ENCODE measurements around the gene RSPO4. TPM values are rescaled to one million over a fixed set of nuclear protein-coding genes. Genes with fewer than 3 reads are reported as not detected.
A peak's percentile ranks its signal among the peaks of the same experiment; 100 is the strongest.
"Not testable (repeated sequence)": the region's sequence is repeated elsewhere in the genome, so short reads cannot be mapped to it uniquely, and the experiment has no call there.

Gene RSPO4
- total RNA-seq, 1 donor from 2014 or later = 0.94 TPM

DNA sequence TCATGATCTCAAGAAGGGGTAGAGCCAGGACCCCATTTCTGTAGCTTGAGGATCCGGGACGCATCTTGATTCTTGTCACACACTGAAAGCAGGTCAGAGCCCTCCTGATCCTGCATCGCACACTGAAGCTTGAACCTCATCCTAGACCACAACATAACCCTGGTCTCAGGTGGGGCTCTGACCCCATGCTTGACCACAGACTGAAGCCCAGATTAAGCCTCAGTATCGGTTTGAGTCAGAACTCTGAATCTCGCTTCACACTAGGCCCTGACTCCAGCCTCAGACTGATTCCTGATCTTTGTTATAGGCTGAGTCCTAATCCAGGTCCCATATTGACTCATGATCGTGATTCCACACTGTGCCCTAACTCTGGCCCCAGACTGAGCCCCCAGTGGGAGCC lies 8.5 kb upstream of the RSPO4 start:
- DNase-seq (ENCODE audit: low spot score) (no peak), ATAC-seq (no peak)
- intact Hi-C loops (cut with DNase I) = no loop called here

DNA sequence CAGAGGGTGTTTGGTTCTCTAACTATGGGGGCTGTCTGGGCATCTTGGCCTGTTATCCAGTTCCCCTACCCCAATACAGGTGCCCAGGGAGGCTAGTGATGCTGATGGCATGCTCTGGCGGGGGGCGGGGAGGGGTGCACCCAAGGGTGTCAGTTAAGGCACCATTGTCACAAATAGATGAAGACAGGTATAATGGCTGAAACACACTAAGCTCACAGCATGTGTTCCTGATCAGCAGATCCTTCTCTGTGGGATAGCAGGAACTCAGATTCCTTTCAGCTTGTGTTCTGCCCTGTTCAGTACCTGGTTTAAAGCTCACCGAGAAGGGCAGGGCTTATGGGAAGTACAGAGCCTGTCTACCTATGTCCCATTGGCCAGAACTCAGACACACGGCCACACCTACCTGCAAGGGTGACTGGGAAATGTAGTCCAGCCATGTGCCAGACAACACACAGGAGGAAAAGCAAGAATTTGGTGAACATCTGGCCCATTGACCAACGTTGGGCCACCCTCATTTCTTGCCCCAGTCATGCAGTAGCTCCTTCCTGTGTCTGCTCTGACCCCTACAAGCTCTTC lies 3.4 kb upstream of the RSPO4 start:
- ATAC-seq (no peak), DNase-seq (ENCODE audit: low spot score) (no peak)
- intact Hi-C loops (cut with DNase I) = no loop called here

DNA sequence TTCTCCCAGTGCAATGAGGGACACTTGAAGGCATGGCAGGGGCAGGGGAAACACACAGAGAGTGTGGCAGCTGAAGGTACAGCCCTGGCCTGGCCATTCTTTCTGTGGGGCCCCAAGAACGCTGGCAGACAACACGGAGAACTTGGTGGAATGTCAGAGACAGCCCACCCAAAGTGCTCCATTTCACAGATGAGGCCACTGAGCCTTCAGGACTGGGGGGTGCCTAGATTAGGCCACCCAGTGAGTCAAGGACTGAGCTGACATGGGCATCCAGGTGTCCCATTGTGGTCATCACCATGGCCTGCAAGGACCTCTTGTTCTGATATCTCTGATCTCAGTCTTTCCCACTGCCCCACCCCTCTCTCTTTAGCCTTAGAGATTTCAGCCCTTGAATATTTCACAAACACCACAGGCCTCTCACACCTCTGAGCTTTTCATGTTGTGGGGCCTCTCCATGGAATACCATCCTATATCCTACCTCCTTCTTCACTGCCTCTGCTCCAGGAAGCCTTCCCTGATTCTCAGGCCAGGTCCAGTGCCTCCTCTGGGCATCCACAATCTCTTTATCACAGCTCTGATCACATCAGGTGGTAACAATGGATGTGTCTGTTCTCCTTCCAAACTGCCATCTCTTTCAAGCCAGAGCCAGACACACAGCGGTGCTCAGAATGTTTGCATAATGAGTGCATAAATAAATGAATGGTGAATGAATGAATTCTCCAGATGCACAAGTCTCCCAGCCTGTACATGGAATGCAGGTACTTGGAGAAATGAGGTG lies 2.0 kb upstream of the RSPO4 start:
- intact Hi-C loops (cut with DNase I) = no loop called here
- ATAC-seq (no peak), DNase-seq (ENCODE audit: low spot score) (no peak)

DNA sequence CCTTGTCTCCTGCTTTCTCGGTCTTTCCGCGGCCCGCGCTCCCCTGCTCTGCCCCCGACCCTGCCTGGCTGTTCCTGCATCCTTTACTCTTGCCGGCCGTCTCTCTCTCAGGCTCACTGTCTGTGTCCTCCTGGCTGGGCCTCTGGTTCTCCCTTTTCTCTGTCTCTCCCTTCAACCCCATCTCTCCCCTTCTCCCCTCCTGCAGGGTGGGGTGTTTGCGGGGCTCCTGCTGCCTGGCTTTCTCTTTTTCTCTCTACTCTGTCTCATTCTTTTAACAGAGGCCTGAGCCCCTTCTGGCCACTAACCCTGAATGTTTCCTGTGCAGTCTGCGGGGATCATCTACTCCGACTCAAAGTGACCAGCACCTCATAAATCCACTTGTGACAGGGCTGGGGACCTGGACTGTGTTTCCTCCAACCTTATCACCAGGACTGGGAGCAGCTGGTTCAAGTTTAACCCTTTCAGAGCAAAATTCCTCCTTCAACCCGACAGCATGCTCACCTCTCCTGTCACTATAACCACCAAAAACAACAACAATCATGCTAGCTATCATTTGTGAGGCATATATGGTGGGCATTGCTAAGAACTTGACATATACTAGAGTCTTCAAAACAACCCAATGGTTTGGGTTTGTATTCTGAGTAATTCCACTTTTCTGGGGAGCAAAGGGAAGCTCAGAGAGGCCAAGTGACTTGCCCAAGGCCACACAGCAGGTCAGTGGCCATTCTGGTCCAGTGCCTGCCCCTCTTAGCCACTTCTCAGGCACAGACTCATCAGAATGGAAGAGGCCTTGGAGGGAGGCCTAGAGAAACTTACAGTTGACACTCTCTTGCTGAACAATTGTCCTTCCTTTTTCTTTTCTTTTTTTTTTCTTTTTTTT lies 811 bp upstream of the RSPO4 start:
- DNase-seq (ENCODE audit: low spot score) (peak; percentile 26), ATAC-seq (no peak)
- intact Hi-C loops (cut with DNase I) = no loop called here

DNA sequence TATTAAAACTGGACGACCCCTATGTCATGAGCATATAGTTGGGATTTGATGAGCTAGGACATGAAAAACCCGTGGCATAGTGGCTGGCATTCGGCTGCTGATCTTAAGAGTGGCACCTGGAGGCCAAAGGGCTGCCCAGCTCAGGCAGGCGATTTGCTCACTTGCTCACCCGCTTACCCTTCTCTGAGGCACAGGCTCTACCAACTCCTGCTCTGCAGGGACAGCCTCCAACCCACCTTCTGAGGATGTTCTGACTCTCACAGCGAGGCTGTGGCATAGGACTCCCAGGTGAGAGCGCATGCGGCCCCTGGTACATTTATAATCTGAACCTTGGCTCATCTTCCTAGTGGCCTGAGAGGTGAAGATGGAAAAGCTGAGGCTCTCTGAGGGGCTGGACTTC lies 995 bp downstream of the RSPO4 start:
- peak; percentile 17 for DNase-seq (ENCODE audit: low spot score)
- intact Hi-C loops (cut with DNase I) = no loop called here
- ATAC-seq = no peak

DNA sequence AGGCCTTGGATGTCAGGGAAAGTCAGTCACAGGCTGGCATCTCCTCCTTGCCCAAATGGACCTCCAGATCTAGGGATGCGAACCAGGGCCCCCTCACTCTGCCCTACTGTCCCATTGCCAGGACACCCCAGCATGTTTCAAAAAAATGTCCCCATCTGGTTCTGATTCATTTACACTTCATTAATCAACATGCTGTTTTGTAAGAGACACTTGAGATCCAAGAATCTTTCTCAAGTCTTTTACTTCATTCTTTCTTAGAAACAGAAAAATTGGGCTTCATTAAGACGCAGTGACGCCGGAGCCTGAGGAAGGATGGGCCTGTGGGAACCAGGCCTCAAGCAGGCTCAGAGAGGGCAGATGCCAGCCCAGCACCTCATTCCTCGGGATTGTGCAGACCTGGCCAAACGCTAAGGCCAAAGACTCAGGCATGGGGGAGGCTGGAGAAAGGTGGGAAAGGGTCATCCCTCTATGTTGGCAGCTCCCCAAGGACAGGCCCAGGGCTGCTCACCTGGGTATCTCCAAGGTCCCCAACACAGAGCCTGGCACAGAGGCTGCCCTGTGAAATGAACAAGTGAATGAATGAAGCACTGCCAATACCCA lies 3.8 kb downstream of the RSPO4 start:
- DNase-seq (ENCODE audit: low spot score) (no peak), ATAC-seq (no peak)
- intact Hi-C loops (cut with DNase I) = no loop called here

DNA sequence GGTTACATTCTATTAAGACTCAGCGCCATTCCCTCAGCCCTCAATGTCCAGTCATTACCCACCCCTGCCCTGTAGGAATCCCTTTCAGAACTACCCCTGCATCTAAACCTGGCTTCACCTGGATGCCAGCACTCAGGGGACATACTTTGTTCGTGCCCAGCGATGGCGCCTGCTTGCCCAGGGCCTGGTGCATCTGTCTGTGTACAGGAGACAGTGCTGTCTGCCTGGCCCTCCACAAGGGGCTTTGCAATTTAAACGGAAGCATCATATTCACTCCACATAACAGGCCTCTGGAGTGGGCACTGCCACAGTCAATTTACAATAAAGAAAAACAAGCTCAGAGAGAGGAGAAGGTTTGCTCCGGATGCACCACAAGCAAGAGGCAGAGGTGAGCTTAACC lies 4.6 kb downstream of the RSPO4 start:
- intact Hi-C loops (cut with DNase I) = no loop called here
- no peak for DNase-seq (ENCODE audit: low spot score)

DNA sequence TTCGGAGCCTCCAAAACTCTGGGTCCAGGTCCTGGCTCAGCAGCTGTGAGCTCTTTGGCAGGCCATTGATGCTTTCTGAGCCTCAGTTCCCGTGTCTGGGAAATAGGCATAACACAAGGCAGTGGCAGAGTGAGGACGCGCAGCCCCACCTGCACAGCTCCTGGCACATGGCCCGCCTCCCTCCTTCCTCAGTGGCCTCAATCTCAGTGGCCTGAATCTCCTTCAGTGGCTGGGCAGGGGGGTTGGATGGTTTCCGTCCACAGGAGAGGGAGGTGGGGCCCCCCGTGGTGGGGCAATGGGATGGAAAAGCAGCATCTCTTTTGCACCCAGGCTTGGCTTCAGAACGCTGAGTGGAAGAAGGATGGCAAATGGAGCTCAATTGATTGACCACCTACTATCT lies 5.1 kb downstream of the RSPO4 start:
- no peak for DNase-seq (ENCODE audit: low spot score)
- intact Hi-C loops (cut with DNase I) = no loop called here
- no peak for ATAC-seq

More for the DNA sequence above, 4.6 kb downstream of the RSPO4 start:
- no peak for ATAC-seq

DNA sequence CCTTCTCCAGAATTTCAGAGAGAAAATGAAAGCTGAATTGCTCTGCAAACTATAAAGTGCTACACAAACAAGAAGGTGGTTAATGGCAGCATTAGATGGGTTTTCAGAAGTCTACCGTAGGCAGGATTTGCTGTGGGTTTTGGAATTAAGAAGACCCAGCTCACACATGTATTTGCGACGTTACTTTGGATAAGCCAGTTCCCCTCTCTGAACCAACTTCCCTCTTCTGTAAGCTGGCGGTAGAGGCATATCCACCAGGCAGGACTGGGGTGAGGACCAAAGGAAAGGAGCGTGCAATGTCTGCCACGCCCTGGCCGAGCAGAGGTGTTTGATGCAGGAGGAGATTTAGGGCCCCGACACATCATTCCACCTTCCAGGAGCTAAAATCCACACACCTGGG lies 6.9 kb downstream of the RSPO4 start:
- DNase-seq (ENCODE audit: low spot score) = no peak
- ATAC-seq = no peak
- intact Hi-C loops (cut with DNase I) = no loop called here

DNA sequence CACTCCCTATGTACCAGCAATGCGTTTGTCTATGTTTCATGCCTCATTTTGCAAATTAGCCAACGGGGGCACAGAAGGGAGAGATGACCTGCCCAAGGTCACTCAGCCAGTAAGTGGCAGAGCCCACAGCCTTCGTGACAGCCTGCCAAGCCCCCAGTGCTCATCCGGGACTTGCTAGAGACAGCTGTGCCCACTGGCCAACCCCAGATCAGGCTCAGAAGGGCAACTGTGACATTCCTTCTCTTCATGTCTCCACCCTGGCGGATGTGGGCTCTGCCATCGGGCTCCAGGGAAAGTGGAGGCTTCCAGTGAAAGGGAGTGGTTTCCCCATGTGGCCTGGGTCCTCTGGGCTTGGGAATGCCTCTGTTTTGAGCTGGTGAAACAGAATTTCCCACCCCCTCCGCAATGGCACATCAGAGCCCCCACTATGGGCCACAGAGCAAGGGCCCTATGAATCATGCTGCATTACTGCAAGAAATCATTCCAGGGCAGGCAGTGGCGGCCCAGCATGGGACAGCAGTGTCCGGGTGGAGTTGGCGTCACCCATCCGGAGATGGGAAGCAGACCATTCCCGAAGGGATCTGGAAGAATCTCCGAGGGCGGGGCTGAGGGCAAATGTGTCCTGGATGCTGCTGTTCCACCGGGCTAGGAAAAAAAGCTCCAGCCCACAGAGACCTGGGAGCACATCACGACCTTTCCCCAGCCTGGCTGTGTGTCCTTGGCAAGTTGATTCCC lies 9.1 kb downstream of the RSPO4 start:
- no peak for DNase-seq (ENCODE audit: low spot score)
- intact Hi-C loops (cut with DNase I) = no loop called here
- ATAC-seq = no peak

DNA sequence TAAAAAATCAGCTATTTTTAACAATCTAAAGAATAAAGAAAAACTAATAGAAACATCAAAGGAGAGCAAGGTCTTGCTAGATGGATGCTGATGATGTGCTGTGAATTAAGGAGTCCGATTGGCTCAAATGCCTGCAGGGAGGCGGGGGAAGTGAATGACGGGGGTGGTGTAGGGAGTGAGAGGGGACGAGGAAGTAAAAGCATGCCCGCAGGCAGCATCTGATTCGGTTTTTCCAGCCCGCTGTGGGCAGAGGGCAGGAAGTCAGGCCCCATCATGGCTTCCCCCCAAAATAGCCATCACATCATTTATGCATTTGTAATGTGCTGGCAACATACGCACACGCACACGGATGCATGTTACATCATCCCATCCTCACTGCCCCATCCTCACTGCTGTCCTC lies 10.3 kb downstream of the RSPO4 start:
- ATAC-seq (no peak), DNase-seq (ENCODE audit: low spot score) (no peak)
- intact Hi-C loops (cut with DNase I) = no loop called here

DNA sequence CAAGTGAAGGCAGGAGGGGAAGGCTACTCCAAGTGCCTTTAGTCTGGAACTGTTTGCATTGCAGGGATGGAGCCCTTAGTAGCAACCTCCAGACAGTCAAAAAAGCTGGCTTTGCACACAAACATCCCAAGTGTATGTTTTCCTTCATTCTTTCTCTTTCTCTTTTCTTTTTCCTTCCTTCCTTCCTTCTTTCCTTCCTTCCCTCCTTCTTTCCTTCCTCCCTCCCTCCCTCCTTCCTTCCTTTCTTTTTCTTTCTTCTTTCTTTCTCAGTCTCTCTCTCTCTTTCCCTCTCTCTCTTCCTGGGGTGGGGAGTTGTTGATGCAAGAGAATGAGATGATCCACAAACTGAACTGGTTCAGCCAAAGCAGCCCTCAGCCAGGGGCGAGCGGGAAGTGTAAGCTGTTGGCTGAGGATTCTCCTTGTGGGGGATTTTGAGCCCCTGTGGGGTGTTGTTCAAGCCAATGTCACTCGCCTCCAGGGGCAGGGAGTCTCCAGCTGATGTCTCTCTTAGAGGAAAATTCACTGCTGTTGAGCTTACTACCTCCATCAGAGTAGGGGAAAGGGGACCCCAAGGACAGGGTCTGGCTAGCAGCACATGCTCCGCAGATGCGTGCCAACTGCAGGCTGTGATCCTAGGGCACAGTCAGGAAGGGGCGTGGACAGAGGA lies 11.7 kb downstream of the RSPO4 start:
- intact Hi-C loops (cut with DNase I) = no loop called here
- no peak for ATAC-seq
- no peak for DNase-seq (ENCODE audit: low spot score)

DNA sequence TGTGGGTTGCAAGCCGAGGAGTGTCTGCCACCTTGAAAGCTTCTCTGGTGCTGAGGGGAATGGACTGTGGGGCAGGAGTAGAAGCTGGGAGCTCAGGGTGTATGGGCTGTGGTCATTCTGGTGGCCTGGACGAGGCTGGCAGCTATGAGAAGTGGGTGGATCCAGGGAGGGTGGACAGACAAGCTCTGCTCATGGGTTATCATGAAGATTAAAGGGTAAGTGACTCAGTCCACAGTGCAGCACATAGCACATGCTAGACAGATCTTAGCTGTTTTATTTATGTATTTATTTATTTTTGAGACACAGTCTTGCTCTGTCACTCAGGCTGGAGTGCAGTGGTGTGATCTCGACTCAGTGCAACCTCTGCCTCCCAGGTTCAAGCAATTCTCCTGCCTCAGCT lies 13.8 kb downstream of the RSPO4 start:
- DNase-seq (ENCODE audit: low spot score) (no peak), ATAC-seq (no peak)
- intact Hi-C loops (cut with DNase I) = no loop called here

DNA sequence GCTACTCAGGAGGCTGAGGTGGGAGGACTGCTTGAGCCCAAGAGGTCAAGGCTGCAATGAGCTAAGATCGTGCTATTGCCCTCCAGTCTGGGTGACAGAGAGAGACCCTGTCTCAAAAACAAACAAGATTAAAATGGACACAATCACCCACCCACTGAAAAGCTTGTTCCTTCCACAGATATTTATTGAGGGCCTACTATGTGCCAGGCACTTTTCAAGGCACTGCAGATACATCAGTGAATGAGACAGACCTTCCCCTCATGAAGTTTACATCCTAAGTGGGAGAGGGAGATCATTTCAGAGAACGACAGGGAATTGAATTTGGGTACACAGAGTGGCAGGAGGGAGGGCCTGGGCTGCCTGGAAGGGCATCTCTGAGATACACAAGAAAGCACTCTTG lies 14.4 kb downstream of the RSPO4 start:
- DNase-seq (ENCODE audit: low spot score) = no peak
- no peak for ATAC-seq
- intact Hi-C loops (cut with DNase I) = no loop called here

DNA sequence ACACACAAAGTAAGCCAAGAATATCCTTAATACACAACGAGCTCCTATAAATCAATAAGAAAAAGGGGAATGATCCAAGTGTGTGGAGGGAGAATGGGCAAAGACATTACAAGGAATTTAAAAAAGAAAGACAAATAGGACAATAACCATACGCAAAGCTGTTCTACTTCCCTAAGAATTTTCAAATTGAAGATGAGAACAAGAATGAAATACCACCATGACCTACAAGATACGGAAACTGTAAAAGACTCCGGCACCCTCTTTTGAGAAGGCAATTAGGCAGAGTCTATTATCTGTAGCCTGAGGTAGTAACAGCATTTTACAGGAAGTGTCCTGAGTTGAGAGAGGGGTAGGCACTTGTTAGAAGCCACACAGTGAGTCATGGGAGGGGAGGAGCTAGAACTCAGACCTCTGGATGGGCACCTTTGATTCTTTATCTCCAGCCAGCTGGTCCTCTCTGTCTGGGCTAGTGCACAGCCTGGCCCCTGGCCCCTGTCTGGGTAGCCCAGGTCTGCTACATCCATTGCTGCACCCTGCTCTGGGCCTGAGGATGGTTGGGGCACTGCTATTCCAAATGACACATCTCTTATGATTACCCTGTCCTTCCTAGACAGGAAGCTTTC lies 15.3 kb downstream of the RSPO4 start:
- ATAC-seq (no peak), DNase-seq (ENCODE audit: low spot score) (no peak)
- intact Hi-C loops (cut with DNase I) = no loop called here

DNA sequence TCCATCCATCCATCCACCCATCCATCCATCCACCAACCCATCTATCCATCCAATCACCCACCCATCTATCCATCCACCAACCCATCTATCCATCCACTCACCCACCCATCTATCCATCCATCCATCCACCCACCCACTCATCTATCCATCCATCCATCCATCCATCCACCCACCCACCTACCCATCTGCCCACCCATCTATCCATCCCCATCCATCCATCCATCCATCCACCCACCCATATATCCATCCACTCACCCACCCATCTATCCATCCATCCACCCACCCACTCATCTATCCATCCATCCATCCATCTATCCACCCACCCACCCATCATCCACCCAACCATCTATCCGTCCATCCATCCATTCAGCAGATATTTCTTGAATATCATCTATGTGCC lies 17.1 kb downstream of the RSPO4 start:
- DNase-seq (ENCODE audit: low spot score); intact Hi-C loops (cut with DNase I); ATAC-seq: not testable (repeated sequence)

DNA sequence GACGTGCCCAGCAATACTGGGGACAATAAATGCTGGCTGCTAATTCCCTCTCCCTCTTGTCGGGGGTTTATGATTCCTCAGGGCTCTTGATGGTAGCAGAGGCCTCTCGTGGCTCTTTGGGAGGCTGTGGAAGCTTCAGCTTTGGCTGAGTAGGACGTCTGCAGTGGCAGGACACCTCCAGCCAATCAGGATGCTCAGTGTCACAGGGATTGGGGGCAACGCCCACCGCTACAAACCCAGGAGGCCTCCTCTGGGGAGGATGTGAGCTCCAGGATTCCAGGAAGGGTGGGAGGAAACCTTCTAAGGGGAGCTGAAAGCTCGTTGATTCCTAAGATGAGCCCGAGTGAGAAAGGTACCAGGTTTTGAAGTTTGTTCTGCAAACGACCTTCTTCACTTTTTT lies 19.4 kb downstream of the RSPO4 start:
- no peak for DNase-seq (ENCODE audit: low spot score)
- intact Hi-C loops (cut with DNase I) = no loop called here
- ATAC-seq = no peak

DNA sequence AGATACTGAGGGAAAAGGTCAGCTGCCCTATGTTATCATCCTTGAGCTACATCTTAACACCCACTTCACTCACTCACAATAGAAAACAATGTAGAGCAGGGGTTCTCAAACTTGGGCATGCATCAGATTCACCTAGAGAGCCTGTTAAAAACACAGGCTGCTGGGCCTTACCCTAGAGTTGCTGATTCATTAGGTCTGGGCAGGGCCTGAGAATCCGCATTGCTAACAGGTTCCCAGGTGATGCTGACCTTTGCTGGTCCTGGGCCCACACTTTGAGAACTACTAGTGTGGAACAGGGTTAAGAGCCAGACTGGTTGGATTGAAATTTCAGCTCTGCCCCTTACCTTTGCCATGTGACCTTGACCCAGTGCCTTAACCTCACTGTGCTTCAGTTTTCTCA lies 25.1 kb downstream of the RSPO4 start:
- ATAC-seq (no peak), DNase-seq (ENCODE audit: low spot score) (no peak)
- intact Hi-C loops (cut with DNase I) = loop anchor here (10.0 kb wide), 1 partner anchor 208 kb away; the partner anchor contains the start of gene TMEM74B
